K562 (cell line): ENCODE results near the gene TP53I13. TPM values are rescaled to one million over a fixed set of nuclear protein-coding genes. Genes with fewer than 3 reads are reported as not detected.

Experiments
- BHLHE40 ChIP-seq: IDR thresholded peaks from 2 replicates; pipeline ENCODE4 v1.6.1; 2011; ENCODE audit warnings: low read length, improper control_type of control experiment
- CBX1 ChIP-seq: sonication (generic); IDR thresholded peaks from 2 replicates; pipeline ENCODE4 v1.6.1; 2016; ENCODE audit warnings: antibody characterized with exemption, low read depth, mild to moderate bottlenecking
- ESRRB ChIP-seq: fragments of 250-450 bp; sonication (Bioruptor Pico); IDR thresholded peaks from 2 replicates; pipeline ENCODE4 v1.5.0; 2020; ENCODE audit warnings: mild to moderate bottlenecking, moderate library complexity, borderline replicate concordance
- LEF1 ChIP-seq: fragments of 450-650 bp; IDR thresholded peaks from 2 replicates; pipeline ENCODE4 v1.6.1; 2016; ENCODE audit warnings: mild to moderate bottlenecking
- MEF2D ChIP-seq: conservative IDR thresholded peaks from 2 replicates; pipeline ENCODE4 v1.6.1; 2016; ENCODE audit warnings: low read depth, missing genetic modification characterization, missing compliant biosample characterization
- PHB ChIP-seq: fragments of 250-450 bp; sonication (Bioruptor Pico); IDR thresholded peaks from 2 replicates; pipeline ENCODE4 v1.5.0; 2021
- PTRF ChIP-seq: fragments of 450-650 bp; IDR thresholded peaks from 2 replicates; pipeline ENCODE4 v1.6.1; 2016; ENCODE audit warnings: mild to moderate bottlenecking, missing genetic modification characterization, missing compliant biosample characterization
- RBM15 ChIP-seq: fragments of 200-400 bp; formaldehyde crosslinking; IDR thresholded peaks from 2 replicates; pipeline ENCODE4 v1.6.1; 2018; ENCODE audit warnings: mild to moderate bottlenecking, low read length, moderate library complexity; ENCODE audit not compliant: insufficient read depth
- RBM17 ChIP-seq: fragments of 200-400 bp; formaldehyde crosslinking; IDR thresholded peaks from 2 replicates; pipeline ENCODE4 v1.6.1; 2017; ENCODE audit warnings: low read depth, mild to moderate bottlenecking, low read length, borderline replicate concordance
- TCFL5 ChIP-seq: fragments of 250-450 bp; sonication (Bioruptor Pico); conservative IDR thresholded peaks from 2 replicates; pipeline ENCODE4 v1.6.1; 2021; ENCODE audit warnings: mild to moderate bottlenecking, moderate library complexity, matching md5 sums
- ZNF165 ChIP-seq: fragments of 250-450 bp; sonication (Bioruptor Pico); IDR thresholded peaks from 2 replicates; pipeline ENCODE4 v1.4.0; 2020; ENCODE audit warnings: borderline replicate concordance
- ZNF184 ChIP-seq: sonication (generic); formaldehyde crosslinking; IDR thresholded peaks from 2 replicates; pipeline ENCODE4 v1.5.0; 2020; ENCODE audit warnings: missing genetic modification reagents
- ZNF197 ChIP-seq: fragments of 200-800 bp; sonication (Bioruptor generic); IDR thresholded peaks from 2 replicates; pipeline ENCODE4 v1.6.1; 2016; ENCODE audit warnings: low read depth, missing genetic modification characterization, missing compliant biosample characterization
- ZNF696 ChIP-seq: fragments of 250-450 bp; sonication (Bioruptor Pico); conservative IDR thresholded peaks from 2 replicates; pipeline ENCODE4 v1.4.0; 2020; ENCODE audit warnings: mild to moderate bottlenecking, moderate library complexity
- polyA plus RNA-seq, 8 experiments: library from polyadenylated mRNA; depleted of rRNA in 4 of 8; stranded (reverse) in 5 of 8; unstranded in 3 of 8; fragments of >200 nt; fragmentation: Nextera tagmentation in 2 of 8; fragmentation: Illumina TruSeq in 1 of 8; extraction: Ambion mirVana in 2 of 8; extraction: Trizol in 1 of 8; gene quantifications; 2 replicates each; pipeline versions ENCODE4 v1.2.1 to v1.2.3, GENCODE V29; 2011 to 2014; ENCODE audit warnings: inconsistent platforms in 1 of 8, missing spikeins in 1 of 8
- total RNA-seq, 7 experiments: library from RNA; depleted of rRNA in 6 of 7; stranded (reverse); fragments of >200 nt in 6 of 7; fragmentation: Illumina TruSeq in 2 of 7; extraction: Trizol in 2 of 7; gene quantifications; 2 replicates each; pipeline versions ENCODE4 v1.2.1 to v1.2.3, GENCODE V29; 2011 to 2021; ENCODE audit warnings: low replicate concordance in 1 of 7
- TF ChIP-seq, protein P1 (sequence below), 3 experiments: fragments of 200-800 bp in 1 of 3; sonication (Bioruptor generic) in 1 of 3; sonication (generic) in 1 of 3; formaldehyde crosslinking in 1 of 3; IDR thresholded peaks; 2 replicates each; pipeline versions ENCODE4 v1.6.1 to v1.8.0; 2016 to 2022; ENCODE audit warnings: mild to moderate bottlenecking in 2 of 3, missing compliant biosample characterization in 2 of 3, missing genetic modification characterization in 2 of 3, missing genetic modification reagents in 1 of 3
- TF ChIP-seq, protein P2 (sequence below): IDR thresholded peaks from 2 replicates; pipeline ENCODE4 v1.6.1; 2012; ENCODE audit warnings: low read depth, low read length, improper control_type of control experiment, borderline replicate concordance
- TF ChIP-seq, protein P3 (sequence below), 2 experiments: IDR thresholded peaks in 1 of 2; conservative IDR thresholded peaks in 1 of 2; 2 replicates each; pipeline ENCODE4 v1.6.1; 2016; ENCODE audit warnings: low read depth in 2 of 2, mild to moderate bottlenecking in 1 of 2, missing compliant biosample characterization in 1 of 2, missing genetic modification characterization in 1 of 2, moderate library complexity in 1 of 2
- TF ChIP-seq, protein P4 (sequence below): sonication (generic); formaldehyde crosslinking; IDR thresholded peaks from 2 replicates; pipeline ENCODE4 v1.8.1; 2023; ENCODE audit warnings: mild to moderate bottlenecking, missing genetic modification reagents, moderate library complexity

Gene TP53I13
- total and polyA plus RNA-seq, 9 of the 15 experiments (the other 6 are each of a cell fraction or from before 2014, with no cell fraction given) = 0.08 to 28.3 (median 9.1) TPM

DNA sequence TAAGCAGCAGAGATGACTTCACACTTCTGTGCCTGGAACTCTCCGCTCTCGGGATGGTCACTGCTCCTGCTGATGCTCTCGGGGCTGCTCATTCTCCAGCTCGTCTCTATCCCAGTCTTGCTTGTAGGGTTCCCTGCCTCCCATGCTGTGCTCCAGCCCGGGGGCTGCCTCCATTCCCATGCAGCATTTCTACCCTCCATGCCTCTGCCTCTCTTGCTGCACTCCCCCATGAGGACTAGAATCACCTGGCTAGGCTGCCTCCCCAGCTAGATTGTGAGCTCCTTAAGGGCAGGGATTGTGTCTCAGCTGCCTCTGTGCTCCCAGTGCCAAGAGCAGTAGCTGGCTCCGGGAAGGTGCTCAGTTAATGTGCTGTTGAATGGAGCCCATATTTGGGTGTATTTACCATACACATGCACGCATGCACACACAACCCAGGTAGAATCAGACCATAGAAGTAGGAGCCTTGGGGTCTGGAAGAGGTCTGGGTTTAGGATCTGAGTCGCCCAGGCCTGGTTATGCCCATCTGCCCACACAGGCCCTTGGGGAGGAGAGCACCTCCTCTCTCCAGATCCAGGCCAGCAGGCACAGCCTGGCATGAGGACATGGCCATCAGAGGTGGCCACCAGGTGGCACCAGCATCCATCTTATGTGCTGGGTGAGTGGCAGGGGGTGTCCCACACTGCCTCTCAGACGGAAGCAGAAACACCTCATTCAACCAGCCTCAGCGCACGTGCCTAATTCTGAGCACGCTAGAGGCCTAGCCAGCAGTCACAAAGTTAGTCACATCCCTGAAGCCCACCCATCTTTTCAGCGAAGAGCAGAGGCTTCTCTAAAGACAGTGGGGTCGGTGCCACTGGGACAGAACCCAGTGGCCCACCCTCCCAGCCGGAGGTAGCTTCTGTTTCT lies 11.6 kb downstream of the TP53I13 start (continued):
- TF ChIP-seq, protein P1, sequence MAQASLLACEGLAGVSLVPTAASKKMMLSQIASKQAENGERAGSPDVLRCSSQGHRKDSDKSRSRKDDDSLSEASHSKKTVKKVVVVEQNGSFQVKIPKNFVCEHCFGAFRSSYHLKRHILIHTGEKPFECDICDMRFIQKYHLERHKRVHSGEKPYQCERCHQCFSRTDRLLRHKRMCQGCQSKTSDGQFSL (CRISPR knock-in tag; IDR thresholded peaks at IDR 0.05) = no peak
- TF ChIP-seq, protein P1 (tag; IDR thresholded peaks at IDR 0.05) = no peak
- TF ChIP-seq, protein P2, sequence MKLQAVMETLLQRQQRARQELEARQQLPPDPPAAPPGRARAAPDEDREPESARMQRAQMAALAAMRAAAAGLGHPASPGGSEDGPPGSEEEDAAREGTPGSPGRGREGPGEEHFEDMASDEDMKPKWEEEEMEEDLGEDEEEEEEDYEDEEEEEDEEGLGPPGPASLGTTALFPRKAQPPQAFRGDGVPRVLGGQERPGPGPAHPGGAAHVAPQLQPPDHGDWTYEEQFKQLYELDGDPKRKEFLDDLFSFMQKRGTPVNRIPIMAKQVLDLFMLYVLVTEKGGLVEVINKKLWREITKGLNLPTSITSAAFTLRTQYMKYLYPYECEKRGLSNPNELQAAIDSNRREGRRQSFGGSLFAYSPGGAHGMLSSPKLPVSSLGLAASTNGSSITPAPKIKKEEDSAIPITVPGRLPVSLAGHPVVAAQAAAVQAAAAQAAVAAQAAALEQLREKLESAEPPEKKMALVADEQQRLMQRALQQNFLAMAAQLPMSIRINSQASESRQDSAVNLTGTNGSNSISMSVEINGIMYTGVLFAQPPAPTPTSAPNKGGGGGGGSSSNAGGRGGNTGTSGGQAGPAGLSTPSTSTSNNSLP = no peak
- TF ChIP-seq PHB (CRISPR knock-in tag) (no peak), RBM17 (no peak), TCFL5 (CRISPR knock-in tag) (no peak), ZNF696 (CRISPR knock-in tag) (no peak), LEF1 (no peak), MEF2D (tag) (no peak), PTRF (tag) (no peak), RBM15 (no peak), ZNF197 (no peak), ZNF165 (CRISPR knock-in tag) (no peak), CBX1 (no peak), ZNF184 (CRISPR knock-in tag) (no peak), ESRRB (CRISPR knock-in tag) (no peak), BHLHE40 (peak; percentile 91)
- TF ChIP-seq, protein P3, sequence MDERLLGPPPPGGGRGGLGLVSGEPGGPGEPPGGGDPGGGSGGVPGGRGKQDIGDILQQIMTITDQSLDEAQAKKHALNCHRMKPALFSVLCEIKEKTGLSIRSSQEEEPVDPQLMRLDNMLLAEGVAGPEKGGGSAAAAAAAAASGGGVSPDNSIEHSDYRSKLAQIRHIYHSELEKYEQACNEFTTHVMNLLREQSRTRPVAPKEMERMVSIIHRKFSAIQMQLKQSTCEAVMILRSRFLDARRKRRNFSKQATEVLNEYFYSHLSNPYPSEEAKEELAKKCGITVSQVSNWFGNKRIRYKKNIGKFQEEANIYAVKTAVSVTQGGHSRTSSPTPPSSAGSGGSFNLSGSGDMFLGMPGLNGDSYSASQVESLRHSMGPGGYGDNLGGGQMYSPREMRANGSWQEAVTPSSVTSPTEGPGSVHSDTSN (CRISPR knock-in tag; IDR thresholded peaks at IDR 0.05; ENCODE audit: low read depth) = peak; percentile 65
- TF ChIP-seq, protein P3 (tag; conservative IDR thresholded peaks at IDR 0.05; ENCODE audit: low read depth) = peak; percentile 62
- TF ChIP-seq, protein P4, sequence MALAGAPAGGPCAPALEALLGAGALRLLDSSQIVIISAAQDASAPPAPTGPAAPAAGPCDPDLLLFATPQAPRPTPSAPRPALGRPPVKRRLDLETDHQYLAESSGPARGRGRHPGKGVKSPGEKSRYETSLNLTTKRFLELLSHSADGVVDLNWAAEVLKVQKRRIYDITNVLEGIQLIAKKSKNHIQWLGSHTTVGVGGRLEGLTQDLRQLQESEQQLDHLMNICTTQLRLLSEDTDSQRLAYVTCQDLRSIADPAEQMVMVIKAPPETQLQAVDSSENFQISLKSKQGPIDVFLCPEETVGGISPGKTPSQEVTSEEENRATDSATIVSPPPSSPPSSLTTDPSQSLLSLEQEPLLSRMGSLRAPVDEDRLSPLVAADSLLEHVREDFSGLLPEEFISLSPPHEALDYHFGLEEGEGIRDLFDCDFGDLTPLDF (CRISPR knock-in tag) = no peak
